Stimulated activated CD8-positive, alpha-beta memory T cell treated with anti-CD3 and anti-CD28 coated beads, Interleukin-12 subunit alpha, Interleukin-12 subunit beta, amount 100 ng/mL, for 1 hour (primary cell): ENCODE data around the gene ARHGAP15.
"Not testable (repeated sequence)": the region's sequence is repeated elsewhere in the genome, so short reads cannot be mapped to it uniquely, and the experiment has no call there.

Experiments
- DNase-seq: peaks from one replicate; pipeline ENCODE4 v3.0.0-alpha.2; 2020; ENCODE audit warnings: low read depth

The ARHGAP15 gene

DNA sequence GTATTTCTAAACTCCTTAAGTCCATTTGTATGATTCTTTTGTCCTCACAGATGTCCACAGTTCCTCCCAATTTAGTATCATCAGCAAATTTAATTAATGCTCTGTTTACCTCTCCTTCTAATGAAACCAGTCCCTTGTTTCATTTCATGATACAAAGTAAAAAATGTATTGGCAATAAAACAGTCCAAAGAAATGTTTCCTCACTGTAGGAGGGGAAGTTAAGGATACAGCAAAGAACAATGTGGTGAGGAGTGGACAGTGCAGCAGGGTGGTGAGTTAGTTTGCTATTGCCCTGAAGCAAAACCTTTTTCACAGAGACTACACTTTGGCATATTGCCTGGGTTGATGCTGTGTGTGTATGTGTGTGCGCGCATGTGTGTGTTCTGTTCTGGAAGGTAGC, 401.5 kb downstream of the ARHGAP15 start:
- DNase-seq = no peak

DNA sequence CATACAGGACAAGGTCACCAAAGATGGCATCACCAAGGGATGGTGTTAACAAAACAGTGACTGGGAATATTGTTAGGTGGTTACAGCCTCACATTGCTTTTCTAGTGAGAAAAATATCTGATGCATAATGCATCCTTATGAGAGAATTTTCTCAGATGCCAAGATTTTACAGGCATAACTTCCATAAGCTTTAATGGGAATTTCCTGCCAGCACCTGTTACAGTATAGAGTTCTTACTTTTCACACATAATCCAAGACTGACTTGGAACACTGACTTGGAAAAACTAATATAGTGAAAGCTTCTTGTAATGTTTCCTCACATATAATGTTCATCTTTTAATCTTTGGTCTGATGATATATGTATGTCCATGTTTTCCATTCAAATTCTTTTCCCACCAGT, 402.8 kb downstream of the ARHGAP15 start:
- DNase-seq = no peak

DNA sequence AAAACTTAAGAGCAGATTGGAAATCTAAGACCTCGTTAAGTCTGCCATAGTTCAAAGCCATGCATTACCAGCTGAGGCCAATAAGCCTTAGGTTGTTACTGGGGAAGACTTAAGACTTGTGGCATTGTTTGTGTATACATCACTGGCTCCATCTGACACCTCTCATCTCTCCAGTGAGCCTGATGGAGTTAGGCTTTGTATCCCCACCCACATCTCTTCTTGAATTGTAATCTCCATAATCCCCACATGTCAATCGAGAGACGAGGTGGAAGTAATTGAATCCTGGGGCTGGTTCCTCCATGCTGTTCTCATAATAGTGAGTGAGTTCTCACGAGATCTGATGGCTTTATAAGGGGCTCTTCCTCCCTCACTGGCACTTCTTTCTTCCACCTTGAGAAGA, 404.6 kb downstream of the ARHGAP15 start:
- no peak for DNase-seq

DNA sequence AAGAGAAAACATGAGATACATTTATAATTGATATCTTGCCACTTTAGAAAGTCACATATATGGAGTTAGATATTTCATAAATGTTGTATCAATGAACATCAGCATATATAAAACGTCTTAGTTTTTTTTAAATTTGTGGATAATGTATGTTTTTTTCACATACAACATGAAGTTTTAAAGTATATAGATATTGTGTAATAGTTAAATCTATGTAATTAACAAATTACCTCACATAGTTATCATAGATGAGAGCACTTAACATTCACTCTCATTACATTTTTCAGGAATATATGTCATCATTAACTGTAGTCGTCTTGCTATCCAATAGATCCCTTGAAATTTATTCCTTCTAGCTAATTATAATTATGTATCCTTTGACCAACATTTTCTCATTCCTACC, 406.6 kb downstream of the ARHGAP15 start:
- DNase-seq = no peak

DNA sequence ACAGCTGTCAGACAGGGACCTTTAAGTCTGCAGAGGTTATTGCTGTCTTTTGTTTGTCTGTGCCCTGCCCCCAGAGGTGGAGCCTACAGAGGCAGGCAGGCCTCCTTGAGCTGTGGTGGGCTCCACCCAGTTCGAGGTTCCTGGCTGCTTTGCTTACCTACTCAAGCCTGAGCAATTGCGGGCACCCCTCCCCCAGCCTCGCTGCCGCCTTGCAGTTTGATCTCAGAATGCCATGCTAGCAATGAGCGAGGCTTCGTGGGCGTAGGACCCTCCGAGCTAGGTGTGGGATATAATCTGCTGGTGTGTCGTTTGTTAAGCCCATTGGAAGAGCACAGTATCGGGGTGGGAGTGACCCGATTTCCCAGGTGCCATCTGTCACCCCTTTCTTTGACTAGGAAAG, 412.7 kb downstream of the ARHGAP15 start:
- not testable (repeated sequence) for DNase-seq

DNA sequence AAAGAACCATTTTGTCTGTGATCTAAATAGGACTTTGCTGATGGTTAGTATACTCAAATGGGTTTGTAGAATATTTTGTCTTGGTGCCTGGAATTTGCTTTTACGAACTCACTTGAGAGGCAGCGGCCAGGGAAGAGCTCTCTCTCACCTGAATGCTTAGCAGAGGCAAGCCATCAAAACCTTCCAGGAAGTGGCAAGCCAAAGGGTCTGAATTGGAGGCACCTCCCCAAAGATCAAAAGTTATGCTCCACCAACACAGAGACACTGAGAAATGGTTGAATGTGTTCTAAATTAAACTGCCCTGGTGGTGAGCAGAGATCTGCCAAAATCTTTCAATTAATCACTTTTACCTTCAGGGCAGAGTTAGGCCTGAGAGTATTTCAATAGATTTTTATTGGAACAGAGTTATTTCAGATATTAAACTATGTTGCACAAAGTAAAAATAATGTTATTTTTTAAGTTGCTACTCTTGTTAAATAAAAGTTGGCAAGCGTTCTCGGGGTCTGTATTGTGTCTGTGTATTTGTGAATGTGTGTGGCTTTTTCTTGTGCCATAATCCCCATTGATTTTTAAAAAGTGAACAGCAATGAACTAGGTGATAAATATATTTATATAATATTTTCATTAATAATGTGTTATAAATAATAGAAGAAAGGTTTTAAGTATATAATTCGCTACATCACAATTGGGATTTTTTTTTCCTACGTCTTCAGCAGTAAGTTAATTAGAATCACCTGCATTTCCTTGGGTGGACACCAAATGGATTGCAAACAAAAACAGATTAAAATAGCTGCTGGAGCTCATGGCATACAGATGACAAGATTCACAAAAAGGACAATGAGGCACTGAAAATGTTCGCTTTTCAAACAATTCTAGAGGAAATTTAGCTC, 416.1 kb downstream of the ARHGAP15 start:
- DNase-seq = no peak

DNA sequence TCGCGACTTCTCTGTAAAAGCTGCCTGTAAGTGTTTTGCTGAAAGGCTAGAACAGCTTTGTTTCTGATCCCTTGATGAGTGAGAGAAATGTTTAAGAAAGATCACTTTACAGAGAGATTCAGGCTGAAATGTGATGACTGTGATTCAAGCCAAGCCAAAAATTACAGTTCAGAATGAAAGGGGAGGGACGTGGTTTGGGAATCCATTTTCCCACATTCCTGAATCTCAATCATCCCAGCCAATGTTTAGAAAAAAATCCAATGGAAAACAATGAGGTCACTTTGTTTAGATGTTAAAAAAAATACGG, 416.7 kb downstream of the ARHGAP15 start:
- no peak for DNase-seq

DNA sequence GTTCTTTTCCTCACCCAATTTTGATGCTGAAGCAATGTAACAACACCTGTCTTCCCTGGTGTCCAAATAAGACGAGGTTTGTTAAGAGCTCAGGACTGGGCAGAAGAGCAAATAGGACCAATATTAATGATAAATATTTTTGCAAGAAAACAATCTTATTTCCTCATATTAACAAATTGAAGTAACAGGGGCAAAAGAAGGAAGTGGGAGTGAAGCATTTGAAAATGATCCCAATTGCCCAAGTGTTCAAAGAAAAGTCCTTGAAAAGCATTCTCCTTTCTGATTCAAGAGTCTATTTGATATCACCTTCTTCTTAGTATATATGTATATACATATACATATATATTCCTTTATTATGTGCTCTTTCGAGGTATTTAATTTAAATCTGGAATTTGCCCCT, 418.8 kb downstream of the ARHGAP15 start:
- DNase-seq = no peak

DNA sequence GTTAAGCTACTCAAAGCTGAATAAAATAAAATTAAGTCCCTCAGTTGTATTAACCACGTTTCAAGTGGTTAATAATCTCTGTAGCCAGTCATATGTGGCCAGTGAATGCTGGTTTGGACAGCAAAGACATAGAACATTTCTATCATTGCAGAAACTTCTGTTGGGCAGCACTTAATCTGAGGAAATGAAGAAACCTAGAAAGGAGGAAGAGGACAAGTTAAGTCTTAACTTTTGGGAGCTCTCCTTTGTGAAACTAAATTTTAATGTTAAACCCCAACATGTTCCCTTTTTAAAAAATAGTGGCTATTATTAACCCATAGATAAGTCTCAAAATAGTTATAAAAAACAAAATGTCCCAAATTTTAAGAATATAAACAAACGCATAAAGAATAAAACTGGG, 421.3 kb downstream of the ARHGAP15 start:
- DNase-seq = no peak

DNA sequence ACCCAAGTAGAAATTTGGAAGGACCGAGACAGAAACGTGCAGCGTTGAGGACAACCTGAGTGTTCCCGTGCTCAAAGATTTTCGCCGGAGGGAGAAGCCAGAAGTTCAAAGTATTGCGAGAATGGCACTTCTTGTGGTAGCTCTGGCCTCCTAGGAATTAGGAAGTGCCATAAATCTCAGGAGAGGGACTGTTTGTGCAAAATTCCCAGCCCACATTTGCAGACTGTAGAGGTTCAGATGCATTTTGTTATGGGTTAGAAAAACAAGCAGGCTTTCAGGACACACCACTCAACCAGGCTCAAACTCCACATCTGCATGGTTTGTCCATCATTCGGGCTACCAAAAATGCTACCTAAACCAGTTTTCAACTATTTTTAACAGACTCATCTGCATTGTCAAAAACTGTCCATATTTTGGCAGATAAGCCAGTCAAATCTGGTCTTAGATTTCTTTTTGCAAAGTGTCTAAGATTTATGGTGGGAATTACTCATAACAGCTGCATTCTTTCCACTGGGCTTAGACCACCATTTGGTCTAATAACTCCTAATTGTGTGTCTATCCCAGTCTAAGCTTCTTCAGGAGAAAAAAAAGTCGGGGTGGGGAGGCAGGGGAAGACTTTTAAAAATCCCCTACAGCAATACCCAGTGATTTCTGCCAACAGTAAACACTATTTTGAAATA, 422.9 kb downstream of the ARHGAP15 start:
- no peak for DNase-seq

DNA sequence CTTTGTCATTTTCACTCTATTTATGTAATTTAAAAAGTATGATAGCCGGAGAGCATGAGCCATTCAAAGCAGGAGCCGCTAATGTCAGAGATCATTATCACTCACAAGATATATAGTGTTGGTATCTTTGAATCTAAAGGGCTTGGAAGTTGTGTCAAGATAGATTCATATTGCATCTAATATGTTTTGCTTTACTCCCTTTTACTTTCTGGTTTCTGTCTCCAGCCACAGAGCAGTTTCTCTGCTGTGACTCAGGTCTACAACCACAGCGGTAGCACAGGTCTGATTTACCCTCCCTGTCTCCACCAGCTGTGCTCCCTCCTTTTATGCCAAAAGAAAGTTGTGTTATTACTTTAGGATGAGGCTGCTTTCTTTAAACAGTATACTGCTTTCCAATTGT, 424.0 kb downstream of the ARHGAP15 start:
- DNase-seq = no peak

DNA sequence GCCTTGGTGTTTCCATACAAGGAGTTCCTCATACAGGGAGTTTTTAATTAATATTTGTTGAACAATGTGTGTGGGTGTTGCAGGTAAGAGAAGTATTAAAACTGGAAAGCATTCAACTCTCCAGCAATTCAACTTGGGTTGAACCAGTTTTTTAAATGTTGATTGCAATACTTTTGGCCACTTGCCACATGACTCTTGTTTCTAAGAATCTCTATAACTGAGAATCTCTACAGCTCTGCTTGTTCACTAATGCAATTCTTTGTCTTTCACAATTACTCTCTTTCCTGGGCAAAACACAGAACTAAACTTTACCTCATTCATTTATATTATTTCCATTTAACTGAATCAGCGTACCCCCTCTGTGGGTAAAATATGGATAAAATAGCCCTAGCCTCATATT, 429.4 kb downstream of the ARHGAP15 start:
- no peak for DNase-seq

DNA sequence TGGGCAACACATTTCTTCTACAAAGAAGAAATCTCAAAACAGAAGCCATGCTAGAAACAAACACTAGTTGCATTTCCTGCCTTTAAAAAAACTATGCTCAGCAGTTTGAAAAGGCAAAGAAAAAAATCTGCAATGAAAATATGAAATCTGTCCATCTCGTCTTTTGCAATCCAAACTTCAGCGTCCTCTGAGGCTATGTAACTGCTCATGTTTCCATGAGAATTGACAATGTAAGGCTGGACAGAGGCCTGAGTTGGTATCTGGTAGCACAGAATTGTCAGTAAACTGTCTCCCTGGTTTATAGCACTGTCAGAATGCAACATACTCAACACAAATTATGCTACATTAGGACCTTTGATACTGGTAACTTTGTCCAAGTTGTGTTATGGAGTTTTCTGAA, 429.9 kb downstream of the ARHGAP15 start:
- DNase-seq = no peak

DNA sequence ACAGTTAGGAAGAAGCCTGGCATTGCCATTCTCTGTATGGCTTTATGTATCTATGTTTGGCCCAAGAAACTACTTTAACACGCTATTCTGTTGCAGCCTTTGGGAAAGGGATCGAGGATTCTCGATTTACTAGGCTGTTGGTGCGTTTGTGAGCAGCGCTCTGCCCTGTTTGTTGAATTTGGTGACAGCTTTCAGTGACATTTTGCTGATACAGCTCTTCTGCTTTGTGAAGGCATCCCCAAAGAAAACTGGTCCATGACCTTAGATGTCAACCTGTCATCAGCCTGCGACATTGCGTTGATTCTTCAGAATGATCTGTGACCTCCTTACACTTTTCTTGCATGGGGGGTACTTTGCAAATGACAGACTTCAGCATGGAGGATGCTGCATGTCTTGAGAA, 431.5 kb downstream of the ARHGAP15 start:
- DNase-seq = no peak

DNA sequence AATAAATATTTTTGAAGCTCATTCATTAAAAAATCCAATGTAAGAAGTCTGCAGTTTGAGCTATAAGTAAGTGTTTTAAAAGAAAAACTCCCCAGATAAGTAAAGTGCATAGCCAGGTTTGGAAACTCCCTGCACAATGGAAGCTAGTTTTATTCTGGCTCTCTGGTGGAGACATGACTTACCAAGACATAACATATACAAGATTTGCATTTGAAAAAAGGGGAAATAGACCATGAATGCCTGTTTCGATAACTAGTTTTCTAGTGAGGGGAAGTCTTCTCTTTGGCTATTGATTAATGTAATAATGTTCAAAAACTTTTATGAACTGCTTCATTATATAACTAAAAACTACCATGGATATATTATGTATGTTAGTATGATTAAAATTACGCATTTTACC, 435.2 kb downstream of the ARHGAP15 start:
- DNase-seq = no peak

DNA sequence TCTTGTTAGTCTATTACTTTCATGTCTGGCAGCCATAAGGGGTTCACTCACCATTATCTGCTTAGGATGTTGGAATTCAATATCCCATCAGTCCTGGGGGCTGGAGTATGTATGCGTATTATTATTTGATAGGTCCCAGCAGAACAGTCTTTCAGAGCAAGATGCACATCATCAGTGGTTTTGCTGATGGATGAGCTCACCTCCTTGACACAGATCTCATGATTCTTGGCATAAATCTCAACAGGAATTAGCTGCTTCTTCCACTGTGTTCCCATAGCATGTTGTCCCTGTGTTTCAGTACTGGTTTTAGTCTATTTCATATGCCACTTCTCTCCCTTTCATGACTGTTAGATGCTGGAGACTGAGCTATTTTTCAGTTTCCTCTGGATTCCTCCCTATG, 442.5 kb downstream of the ARHGAP15 start:
- DNase-seq = no peak

DNA sequence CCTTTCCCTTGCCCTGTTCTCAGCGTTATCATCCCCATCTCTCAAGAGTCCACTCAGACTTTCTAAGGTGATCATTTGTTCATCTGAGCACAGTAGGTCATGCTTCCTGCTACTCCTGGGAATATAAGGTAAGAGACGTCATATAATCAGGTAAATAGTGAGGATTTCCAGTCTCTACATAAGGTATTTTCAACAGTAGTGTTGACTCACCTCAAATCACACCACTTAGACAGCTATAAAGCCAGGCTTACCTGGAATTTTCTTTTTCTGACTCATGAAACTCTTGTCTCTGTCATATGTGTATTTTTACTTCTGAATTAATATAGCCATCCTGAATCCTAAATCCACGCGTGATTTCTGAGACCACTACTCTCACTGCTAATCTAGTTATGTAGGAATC, 443.2 kb downstream of the ARHGAP15 start:
- DNase-seq = no peak

DNA sequence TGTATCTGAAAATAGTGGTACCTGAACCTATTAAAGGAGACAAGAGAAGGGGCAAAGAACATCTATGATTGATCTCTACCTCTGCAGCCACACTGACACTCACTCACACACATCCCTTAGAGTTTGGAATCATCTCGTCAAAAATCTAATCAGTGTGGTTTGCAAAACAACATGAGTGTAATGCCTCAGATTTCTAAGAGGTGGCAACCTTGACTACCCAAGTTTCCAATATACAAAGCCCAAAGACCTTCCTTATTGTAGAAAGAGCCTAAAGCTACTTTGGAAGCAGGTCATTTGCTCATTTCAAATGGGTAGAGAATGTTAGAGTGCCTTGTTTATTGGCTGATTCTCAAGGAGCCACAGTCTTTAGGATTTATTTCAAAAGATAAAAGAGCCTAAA, 444.9 kb downstream of the ARHGAP15 start:
- no peak for DNase-seq

DNA sequence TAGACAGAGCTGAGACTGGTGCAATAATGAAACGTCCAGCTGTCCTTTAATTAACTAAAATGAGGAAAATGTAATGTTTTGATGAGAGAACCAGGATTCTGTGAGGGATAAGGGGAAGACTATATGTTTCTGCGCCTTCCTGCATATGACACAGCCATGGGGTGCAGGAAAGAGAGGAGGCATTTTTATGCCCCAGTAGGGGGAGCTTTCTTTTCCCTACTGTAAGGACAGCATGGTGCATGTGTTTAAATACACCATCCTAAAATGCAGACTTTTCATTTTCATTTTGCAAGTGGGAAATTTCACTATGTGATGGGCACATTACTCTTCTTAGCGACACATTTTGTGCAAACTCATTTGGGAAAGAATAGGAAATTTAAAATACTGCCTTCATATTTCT, 446.1 kb downstream of the ARHGAP15 start:
- DNase-seq = no peak

DNA sequence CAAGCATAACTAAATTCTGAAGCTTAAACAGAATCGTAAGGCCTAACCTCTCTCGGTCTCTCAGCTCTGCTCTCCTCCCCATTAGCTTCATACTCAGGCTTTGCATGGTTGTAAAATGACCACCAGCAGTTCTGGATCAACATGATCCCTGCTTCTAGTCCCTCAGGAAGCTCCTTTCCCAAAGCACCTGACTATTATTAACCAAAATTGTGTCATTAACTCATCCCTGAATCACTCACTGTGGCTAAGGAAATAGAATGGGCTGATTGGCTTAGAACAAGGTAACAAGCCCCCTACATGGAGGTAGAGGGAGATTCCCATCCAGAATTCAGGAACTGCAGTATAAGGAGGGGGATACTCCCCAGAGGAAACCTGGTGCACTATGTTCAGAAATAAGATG, 448.3 kb downstream of the ARHGAP15 start:
- DNase-seq = no peak

DNA sequence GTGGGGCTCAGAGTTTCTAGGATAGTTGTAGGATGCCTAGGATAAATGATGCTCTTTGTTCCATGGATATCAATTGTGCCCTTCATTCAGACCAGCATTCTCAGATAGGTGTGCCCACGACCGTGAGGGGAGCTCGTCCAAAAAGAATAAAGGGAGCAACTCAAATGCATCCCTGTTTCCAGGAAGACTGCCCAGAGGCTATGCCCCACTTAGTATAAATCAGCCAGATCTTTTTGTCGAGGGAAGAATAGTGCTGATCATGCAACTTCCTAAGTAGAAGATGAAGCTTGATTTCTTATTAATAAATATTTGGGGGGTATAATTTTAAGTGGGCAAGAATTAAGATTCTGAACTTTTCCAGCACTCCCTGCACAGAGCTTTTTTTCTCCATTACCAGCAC, 450.2 kb downstream of the ARHGAP15 start:
- DNase-seq = no peak

DNA sequence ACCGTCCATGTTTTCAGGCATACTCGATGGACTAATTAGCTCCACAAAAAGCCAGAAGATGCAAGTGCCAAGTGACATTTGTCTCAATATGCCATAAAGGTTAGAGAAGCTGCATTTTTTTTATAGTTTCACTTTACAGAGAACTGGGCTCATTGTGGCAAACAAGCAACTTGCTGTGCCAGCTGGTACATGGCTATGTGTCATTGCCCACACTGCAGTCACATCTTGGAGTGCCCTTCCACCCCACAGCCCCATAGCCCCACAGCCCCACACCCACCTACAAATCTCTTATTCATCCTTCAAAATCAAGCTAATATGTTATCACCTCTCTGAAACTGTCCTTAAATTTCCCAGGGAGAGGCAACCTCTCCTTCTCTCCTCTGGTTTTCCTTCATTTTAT, 451.9 kb downstream of the ARHGAP15 start:
- no peak for DNase-seq

DNA sequence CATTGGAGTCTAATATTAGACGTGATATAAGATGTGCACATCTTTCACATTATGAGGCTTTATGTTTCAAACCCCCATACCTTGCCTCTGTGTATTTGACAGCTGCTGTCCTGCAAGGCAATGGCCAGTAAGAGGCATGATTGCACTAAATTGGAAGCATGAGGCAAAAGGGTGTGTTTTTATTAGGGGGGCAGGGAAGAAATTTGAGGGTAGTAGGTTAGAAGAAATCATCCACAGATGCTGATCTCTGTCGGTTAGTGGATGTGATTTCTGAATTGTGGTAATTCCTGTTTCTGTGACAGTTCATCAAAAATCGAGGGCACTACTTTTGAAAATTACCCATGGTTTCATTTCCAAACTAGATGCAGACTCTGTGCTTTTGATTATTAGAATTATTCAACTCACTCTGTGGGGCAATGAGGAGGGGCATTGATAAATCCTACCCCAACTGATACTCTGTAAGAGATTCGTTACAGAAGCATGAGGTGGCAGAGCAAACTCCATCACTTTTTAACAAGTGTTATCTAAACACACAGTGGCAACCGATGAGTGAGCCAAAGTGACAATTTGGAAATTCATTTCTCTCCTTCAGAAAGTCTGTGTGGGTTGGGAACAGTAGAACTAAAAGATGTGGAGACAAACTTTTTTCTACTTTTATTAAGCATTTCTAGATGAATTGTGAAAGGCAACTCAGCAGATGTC, 453.0 kb downstream of the ARHGAP15 start:
- no peak for DNase-seq
